ENCODE data around the gene OIP5. TPM values are rescaled to one million over a fixed set of nuclear protein-coding genes. Genes with fewer than 3 reads are reported as not detected.
"Not testable (repeated sequence)": the region's sequence is repeated elsewhere in the genome, so short reads cannot be mapped to it uniquely, and the experiment has no call there.

The OIP5 gene
- total and polyA plus RNA-seq, 2 of the 13 experiments (the other 11 are each of a cell fraction or from before 2014, with no cell fraction given) = 10.7 to 38.0 TPM

DNA sequence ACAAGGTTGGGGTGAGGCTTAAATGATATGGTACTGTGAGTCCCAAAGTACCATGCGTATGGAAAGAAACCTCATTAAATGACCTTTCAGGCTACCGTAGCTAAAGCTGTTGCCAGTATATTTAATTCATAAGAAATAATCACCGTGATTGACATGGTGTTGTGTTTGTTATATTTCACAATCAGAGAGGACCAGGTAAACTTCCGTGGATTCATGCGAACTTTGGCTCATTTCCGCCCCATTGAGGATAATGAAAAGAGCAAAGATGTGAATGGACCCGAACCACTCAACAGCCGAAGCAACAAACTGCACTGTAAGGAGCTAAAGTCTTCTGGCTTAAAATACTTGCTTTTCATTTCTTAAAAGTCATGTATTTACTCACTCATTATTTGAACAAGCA, 69.8 kb downstream of the OIP5 start (continued):
- TF ChIP-seq HNF4G (IDR thresholded peaks at IDR 0.05; ENCODE audit: borderline replicate concordance, low read depth, low read length) = peak; percentile 22; the same call in 1 of the 2 replicates
- TF ChIP-seq HNF4G (CRISPR knock-in tag; IDR thresholded peaks at IDR 0.05; ENCODE audit: borderline replicate concordance, low read depth) = no peak
- no peak for TF ChIP-seq HBP1 (CRISPR knock-in tag; IDR thresholded peaks at IDR 0.05; ENCODE audit: low read depth)
- TF ChIP-seq CEBPG (CRISPR knock-in tag; IDR thresholded peaks at IDR 0.05) = peak; percentile 37; the same call in 1 of the 2 replicates
- TF ChIP-seq FOXP1 (IDR thresholded peaks at IDR 0.05) = no peak
- peak; percentile 43; the same call in 1 of the 2 replicates for TF ChIP-seq FOXP1 (CRISPR knock-in tag; IDR thresholded peaks at IDR 0.05)
- peak; percentile 12; the same call in 1 of the 2 replicates for TF ChIP-seq ETV5 (CRISPR knock-in tag; IDR thresholded peaks at IDR 0.05; ENCODE audit: borderline replicate concordance)
- TF ChIP-seq, protein P1, sequence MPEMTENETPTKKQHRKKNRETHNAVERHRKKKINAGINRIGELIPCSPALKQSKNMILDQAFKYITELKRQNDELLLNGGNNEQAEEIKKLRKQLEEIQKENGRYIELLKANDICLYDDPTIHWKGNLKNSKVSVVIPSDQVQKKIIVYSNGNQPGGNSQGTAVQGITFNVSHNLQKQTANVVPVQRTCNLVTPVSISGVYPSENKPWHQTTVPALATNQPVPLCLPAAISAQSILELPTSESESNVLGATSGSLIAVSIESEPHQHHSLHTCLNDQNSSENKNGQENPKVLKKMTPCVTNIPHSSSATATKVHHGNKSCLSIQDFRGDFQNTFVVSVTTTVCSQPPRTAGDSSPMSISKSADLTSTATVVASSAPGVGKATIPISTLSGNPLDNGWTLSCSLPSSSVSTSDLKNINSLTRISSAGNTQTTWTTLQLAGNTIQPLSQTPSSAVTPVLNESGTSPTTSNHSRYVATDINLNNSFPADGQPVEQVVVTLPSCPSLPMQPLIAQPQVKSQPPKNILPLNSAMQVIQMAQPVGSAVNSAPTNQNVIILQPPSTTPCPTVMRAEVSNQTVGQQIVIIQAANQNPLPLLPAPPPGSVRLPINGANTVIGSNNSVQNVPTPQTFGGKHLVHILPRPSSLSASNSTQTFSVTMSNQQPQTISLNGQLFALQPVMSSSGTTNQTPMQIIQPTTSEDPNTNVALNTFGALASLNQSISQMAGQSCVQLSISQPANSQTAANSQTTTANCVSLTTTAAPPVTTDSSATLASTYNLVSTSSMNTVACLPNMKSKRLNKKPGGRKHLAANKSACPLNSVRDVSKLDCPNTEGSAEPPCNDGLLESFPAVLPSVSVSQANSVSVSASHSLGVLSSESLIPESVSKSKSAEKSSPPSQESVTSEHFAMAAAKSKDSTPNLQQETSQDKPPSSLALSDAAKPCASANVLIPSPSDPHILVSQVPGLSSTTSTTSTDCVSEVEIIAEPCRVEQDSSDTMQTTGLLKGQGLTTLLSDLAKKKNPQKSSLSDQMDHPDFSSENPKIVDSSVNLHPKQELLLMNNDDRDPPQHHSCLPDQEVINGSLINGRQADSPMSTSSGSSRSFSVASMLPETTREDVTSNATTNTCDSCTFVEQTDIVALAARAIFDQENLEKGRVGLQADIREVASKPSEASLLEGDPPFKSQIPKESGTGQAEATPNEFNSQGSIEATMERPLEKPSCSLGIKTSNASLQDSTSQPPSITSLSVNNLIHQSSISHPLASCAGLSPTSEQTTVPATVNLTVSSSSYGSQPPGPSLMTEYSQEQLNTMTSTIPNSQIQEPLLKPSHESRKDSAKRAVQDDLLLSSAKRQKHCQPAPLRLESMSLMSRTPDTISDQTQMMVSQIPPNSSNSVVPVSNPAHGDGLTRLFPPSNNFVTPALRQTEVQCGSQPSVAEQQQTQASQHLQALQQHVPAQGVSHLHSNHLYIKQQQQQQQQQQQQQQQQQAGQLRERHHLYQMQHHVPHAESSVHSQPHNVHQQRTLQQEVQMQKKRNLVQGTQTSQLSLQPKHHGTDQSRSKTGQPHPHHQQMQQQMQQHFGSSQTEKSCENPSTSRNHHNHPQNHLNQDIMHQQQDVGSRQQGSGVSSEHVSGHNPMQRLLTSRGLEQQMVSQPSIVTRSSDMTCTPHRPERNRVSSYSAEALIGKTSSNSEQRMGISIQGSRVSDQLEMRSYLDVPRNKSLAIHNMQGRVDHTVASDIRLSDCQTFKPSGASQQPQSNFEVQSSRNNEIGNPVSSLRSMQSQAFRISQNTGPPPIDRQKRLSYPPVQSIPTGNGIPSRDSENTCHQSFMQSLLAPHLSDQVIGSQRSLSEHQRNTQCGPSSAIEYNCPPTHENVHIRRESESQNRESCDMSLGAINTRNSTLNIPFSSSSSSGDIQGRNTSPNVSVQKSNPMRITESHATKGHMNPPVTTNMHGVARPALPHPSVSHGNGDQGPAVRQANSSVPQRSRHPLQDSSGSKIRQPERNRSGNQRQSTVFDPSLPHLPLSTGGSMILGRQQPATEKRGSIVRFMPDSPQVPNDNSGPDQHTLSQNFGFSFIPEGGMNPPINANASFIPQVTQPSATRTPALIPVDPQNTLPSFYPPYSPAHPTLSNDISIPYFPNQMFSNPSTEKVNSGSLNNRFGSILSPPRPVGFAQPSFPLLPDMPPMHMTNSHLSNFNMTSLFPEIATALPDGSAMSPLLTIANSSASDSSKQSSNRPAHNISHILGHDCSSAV (CRISPR knock-in tag; IDR thresholded peaks at IDR 0.05; ENCODE audit: borderline replicate concordance) = no peak
- TF ChIP-seq, protein P2, sequence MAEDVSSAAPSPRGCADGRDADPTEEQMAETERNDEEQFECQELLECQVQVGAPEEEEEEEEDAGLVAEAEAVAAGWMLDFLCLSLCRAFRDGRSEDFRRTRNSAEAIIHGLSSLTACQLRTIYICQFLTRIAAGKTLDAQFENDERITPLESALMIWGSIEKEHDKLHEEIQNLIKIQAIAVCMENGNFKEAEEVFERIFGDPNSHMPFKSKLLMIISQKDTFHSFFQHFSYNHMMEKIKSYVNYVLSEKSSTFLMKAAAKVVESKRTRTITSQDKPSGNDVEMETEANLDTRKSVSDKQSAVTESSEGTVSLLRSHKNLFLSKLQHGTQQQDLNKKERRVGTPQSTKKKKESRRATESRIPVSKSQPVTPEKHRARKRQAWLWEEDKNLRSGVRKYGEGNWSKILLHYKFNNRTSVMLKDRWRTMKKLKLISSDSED (CRISPR knock-in tag; IDR thresholded peaks at IDR 0.05) = no peak
- TF ChIP-seq HNF4A (CRISPR knock-in tag; IDR thresholded peaks at IDR 0.05) = peak; percentile 48

GRCh38 chr15:41260924-41261323, 71.5 kb downstream of the OIP5 start:
- Histone ChIP-seq H3K4me1 (ENCODE audit: insufficient read depth, low read length) (peaks cover 74% of the 10 kb centered on the region), H3K27ac (ENCODE audit: extremely low read length, insufficient read depth, low read length) (peak overlapping the region; percentile 76), H3K36me3 (replicated peaks in 1 of 2; ENCODE audit: control insufficient read depth in 1 of 2, insufficient read depth in 2 of 2, low read length in 2 of 2) (peaks cover 7 to 15% of the 10 kb centered on the region in 2 experiments; a peak in 4 of 5 replicates)
- H4K20me1 ChIP-seq (ENCODE audit: insufficient read depth, low read length); ATAC-seq; H3K9ac ChIP-seq (ENCODE audit: insufficient read depth, low read depth, low read length); in situ Hi-C loops (cut with HindIII; ENCODE audit: extremely low pct_ligation_motif_present, low pct_unique_long_range_greater_than_20kb); H3K4me2 ChIP-seq (ENCODE audit: low read depth, low read length); intact Hi-C loops (cut with micrococcal nuclease; ENCODE audit: unreplicated experiment); H2AFZ ChIP-seq (ENCODE audit: low read length); H3K27me3 ChIP-seq (ENCODE audit: control insufficient read depth in 1 of 2, insufficient read depth in 2 of 2, low read length in 2 of 2); H3K9me3 ChIP-seq (ENCODE audit: low read length); CTCF ChIA-PET (ENCODE audit: low intra/inter-chr PET ratio, low total read pairs); DNase-seq (ENCODE audit: low spot score); BruUV-seq (replicated peaks); H3K79me2 ChIP-seq (ENCODE audit: insufficient read depth, low read length); H3K4me3 ChIP-seq (replicated peaks in 1 of 3; ENCODE audit: insufficient read depth in 1 of 3, low read depth in 2 of 3, low read length in 3 of 3): not testable (repeated sequence)
- POLR2A ChIA-PET = interaction anchor here (0.6 to 2.2 kb wide), 3 partner anchors 23 to 289 kb away, joined by 6 to 10 read pairs (median 6); partner anchors contain the start of genes CHP1 and EXD1
- FAIRE-seq = peak; percentile 36
- WGBS (ENCODE audit: low lambda C conversion rate) = 98% methylated on average over 7 of the region's 7 CpGs
